Measurements from ENCODE around the gene ARHGEF3.

ARHGEF3 gene

GRCh38 chr3:56683122-56683817 is 118.5 kb downstream of the ARHGEF3 start, which contains the start of gene TASOR:
Gene TASOR (minus strand): TSS chr3:56683265. CDS start chr3:56683006, 259 bp downstream.
- peak; percentile 75 for DNase-seq (ENCODE audit: low read depth, low spot score)

- peak; percentile 57 for DNase-seq (ENCODE audit: low read depth, low spot score)
Observed at GRCh38 chr3:56682462-56683121, 119.2 kb downstream of the ARHGEF3 start.

GRCh38 chr3:56681984-56682461 is 119.7 kb downstream of the ARHGEF3 start:
- DNase-seq (ENCODE audit: low read depth, low spot score): no peak

- DNase-seq (ENCODE audit: low read depth, low spot score): no peak
Observed at GRCh38 chr3:56680054-56680580, 121.6 kb downstream of the ARHGEF3 start.

Data from activated CD4-positive, CD25-positive, alpha-beta regulatory T cell treated with anti-CD3 and anti-CD28 coated beads, Interleukin-2, amount 50 U/mL, for 16 hours (primary cell).